Myocyte (in vitro differentiated cells): Measurements from ENCODE around the gene OCA2. TPM values are rescaled to one million over a fixed set of nuclear protein-coding genes. Genes with fewer than 3 reads are reported as not detected.

Source experiments
- DNase-seq: peaks from one replicate; pipeline ENCODE4 v3.0.0-alpha.2; 2012; ENCODE audit warnings: low read depth
- total RNA-seq: library from RNA; depleted of rRNA; stranded (reverse); fragments of >200 nt; gene quantifications from 2 replicates; pipeline ENCODE4 v1.2.3, GENCODE V29; 2014

Gene OCA2
- total RNA-seq, 1 donor from 2014 or later: not detected

GRCh38 chr15:28004143-28005003 is 94.7 kb downstream of the OCA2 start:
- DNase-seq: no peak

- DNase-seq: no peak
These were observed 95.6 kb downstream of the OCA2 start for GRCh38 chr15:28003302-28004037.

GRCh38 chr15:28002867-28003266 is 96.2 kb downstream of the OCA2 start:
- no peak for DNase-seq

GRCh38 chr15:28002136-28002861 is 96.8 kb downstream of the OCA2 start:
- no peak for DNase-seq

DNA sequence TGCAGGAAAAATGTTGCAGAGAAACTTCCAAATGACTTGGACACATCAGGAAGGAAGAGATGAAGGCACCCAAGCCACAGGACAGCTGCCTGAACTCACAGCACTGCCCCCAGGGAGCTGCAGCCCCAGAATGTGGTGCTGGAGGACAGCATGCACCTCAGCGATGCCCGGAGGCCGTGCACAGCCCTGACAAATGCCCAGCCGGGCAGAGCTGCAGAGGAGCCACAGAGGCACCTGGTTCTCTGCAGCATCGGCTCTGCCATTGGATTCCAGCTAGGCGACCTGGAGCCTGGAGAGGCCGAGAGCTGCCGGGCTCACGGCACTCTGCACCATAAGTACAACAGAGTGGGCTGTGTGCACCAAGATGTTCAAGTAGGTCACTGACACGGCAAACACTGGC is 97.5 kb downstream of the OCA2 start:
- no peak for DNase-seq

- DNase-seq: no peak
These were observed 104.9 kb downstream of the OCA2 start for GRCh38 chr15:27993996-27994780.

DNA sequence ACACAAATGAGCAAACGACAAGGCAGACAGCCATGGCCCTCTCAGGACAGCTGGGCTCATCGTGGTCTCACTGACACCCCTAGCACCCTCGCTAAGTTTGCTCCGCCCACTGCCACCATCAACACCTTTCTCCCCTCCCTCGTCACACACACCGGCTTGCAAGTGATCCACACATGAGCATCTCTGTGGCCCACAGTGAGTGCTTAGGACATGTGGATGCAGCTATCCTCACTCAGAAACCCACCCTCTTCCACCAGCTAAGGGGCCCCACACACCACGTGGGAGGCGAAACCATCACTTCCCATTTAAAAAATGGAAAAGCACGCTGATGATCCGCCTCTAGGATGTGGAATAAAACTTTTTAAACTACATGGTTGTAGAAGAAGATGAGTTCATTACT is 105.6 kb downstream of the OCA2 start:
- DNase-seq: no peak

GRCh38 chr15:27990521-27991515 is 108.3 kb downstream of the OCA2 start:
- DNase-seq: no peak

DNA sequence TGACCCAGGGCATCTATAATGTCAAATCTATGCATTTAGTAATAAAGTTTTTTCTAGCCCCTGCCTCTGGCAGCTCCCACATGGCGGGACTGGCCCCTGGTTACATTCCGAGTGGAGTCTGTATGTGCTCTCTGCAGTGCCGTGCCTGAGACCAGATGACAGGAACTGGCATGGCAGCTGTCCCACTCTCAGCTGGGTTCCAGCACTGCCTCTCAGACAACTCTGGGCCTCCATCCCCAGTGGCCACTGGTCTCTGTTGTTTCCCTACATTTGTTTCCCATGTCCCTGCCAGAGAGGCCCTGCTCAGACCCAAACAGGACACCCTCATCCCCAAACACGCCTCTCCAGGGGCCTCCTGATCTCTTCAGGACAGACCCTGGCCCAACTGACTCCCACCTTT is 109.3 kb downstream of the OCA2 start:
- DNase-seq: no peak

DNA sequence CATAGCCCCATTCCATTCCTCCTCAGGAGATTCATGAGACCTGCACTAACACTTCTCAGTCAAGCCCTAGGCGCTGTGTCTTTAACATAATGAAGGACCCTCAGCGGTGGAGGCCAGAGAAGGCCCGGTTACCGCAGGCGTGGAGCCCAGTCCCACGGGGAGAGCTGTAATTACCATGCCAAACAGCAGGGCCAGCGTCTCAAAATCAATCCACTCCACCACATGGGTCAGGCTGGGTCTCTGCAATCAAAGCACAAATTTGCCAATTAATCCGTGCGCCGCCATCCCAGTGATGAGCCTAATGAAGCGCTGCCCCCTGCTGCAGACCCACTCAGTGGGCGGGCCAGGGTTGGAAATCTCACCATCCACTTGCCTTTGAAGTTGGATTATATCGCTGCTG is 109.7 kb downstream of the OCA2 start:
- no peak for DNase-seq

GRCh38 chr15:27985099-27985498 is 114.0 kb downstream of the OCA2 start:
- DNase-seq: no peak

DNA sequence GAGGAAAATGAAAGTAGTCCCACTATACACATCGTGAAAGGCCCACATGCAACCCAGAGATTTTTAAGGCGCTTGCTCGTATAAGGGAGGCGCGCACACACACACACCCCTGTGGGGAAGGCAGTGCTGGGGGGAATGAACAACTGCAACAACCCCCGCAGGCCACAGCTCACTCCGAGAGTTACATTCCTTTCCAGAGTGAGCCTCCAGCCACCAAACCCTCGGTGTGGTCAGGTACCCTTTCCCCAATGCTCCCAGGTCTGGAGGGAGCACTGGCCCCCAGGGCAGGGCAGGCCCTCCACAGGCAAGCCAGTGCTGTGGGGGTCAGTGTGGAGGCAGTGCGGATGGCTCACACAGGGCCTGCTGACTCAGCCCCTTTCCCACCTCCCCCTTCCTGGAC is 115.6 kb downstream of the OCA2 start:
- DNase-seq: no peak

DNA sequence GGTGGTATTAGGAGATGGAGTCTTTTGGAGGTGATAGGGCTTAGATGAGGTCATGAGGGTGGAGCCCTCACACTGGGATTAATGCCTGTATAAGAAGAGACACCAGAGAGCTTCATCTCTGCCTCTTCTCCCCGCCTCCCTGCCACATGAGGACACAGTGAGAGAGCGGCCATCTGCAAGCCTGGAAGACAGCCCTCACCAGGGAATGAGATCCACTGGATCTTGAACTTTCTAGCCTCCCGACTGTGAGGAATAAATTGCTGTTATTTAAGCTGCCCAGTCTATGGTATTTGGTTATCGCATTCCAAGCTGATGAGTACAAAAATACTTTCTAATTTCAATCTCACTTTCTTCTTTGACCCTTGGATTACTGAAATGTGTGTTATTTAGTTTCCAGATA is 121.4 kb downstream of the OCA2 start:
- no peak for DNase-seq

GRCh38 chr15:27973886-27974285 is 125.2 kb downstream of the OCA2 start:
- DNase-seq: no peak

DNA sequence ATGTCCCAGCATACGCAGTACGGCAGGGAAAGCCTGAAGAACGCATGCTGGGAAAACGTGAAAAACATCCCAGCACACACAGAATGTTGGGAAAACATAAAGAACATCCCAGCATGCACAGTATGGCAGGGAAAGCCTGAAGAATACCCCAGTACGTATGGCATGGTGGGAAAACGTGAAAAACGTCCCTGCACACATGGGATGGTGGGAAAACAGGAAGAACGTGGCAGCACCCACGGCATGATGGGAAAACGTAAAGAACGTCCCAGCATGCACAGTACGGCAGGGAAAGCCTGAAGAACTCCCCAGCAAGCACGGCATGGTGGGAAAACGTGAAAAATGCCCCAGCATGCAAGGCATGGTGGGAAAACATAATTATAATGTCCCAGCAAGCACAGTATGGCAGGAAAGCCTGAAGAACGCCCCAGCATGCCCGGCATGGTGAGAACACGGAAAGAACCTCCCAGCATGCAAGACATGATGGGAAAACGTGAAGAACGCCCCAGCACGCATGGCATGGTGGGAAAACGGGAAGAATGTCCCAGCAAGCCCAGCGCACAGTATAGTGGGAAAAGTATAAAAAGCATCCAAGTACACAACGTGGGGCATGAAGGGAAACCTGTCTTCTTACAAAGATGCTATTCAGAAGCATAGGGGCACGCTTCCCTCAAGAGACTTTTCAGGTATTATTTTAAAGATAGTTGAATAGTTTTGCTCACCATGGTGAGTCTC is 128.3 kb downstream of the OCA2 start:
- no peak for DNase-seq

GRCh38 chr15:27967541-27967940 is 131.6 kb downstream of the OCA2 start:
- no peak for DNase-seq

GRCh38 chr15:27965546-27965945 is 133.6 kb downstream of the OCA2 start:
- no peak for DNase-seq

DNA sequence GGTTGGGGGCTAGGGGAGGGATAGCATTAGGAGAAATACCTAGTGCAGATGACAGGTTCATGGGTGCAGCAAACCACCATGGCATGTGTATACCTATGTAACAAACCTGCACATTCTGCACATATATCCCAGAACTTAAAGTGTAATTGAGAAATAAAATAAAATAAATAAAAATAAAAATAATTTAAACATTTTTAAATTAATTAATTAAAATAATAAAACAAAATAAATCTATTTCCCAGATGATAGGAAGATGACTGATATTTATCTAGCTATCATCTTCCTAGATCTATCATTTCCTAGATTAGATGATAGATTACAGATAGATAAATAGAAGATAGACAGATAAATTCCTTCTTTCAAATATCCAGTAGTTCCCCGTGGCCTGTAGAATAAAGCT is 137.3 kb downstream of the OCA2 start:
- no peak for DNase-seq

DNA sequence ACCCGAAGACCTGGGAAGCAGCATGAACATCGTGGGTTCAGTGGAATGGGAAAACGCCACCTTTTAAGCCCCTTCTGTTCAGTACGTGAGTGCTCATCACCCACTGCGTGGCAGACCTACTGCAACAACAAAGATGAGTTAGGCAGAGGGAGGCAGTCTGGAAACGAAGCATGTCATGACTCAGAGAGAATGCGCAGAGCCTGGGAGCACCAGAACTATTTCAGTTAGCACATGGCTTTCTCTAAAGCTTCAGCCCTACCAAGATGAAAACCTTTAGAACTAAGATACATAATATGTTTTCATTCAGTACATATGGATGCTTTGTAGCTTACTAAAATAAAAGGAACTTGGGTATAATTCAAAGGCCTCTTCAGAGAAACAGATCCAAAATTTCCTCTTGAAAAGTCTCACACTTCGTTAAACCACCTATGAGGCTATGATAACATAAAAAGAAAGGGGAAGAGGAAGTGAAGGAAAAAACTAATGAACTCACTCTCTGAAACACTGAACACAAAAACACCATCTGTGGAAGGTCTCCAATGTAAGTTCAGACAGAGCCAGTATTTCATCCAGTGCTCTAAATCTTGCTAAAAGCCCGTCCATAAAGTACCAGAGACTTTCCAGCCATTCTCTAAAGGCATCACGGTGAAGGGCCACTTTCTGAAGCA is 140.1 kb downstream of the OCA2 start:
- DNase-seq: no peak
